H1 (cell line): ENCODE measurements around the gene NEURL2. TPM values are rescaled to one million over a fixed set of nuclear protein-coding genes. Genes with fewer than 3 reads are reported as not detected.

Source experiments
- CTCF ChIA-PET: fragments of 300-600 bp; sonication (Branson Sonifier 250); formaldehyde crosslinking; loops from one replicate; lab custom pipeline; 2021; ENCODE audit not compliant: partially characterized antibody; lab: Charles Lee
- POLR2A ChIA-PET: fragments of 300-600 bp; sonication (Branson Sonifier 250); formaldehyde crosslinking; loops from one replicate; lab custom pipeline; 2021; ENCODE audit warnings: inconsistent platforms; ENCODE audit not compliant: partially characterized antibody; lab: Charles Lee
- DNase-seq, 2 experiments: peaks; one replicate each; pipeline versions ENCODE4 v3.0.0 to v3.0.0-alpha.2; 2010 to 2022; ENCODE audit warnings: low spot score in 2 of 2, low read depth in 1 of 2, mixed read lengths in 1 of 2
- FAIRE-seq: peaks from 2 replicates; lab custom pipeline; 2011; peaks lifted over from hg19 to GRCh38; lab: Jason Lieb, UNC
- H2AFZ ChIP-seq: 2 replicates; pipeline ENCODE4 v1.8.1; 2012; ENCODE audit warnings: low read length, inconsistent platforms
- H2AK5ac ChIP-seq: 2 replicates; pipeline ENCODE4 v1.6.1; 2013; ENCODE audit warnings: low read depth, low read length
- H2BK120ac ChIP-seq: replicated peaks from 2 replicates; pipeline ENCODE3; 2013; ENCODE audit warnings: low read depth, low read length, inconsistent platforms
- H2BK12ac ChIP-seq: 2 replicates; pipeline ENCODE4 v1.6.1; 2013; ENCODE audit warnings: low read depth, low read length
- H2BK15ac ChIP-seq: 2 replicates; pipeline ENCODE4 v1.6.1; 2013; ENCODE audit warnings: low read length
- H2BK20ac ChIP-seq: 2 replicates; pipeline ENCODE4 v1.6.1; 2013; ENCODE audit warnings: low read length
- H2BK5ac ChIP-seq: 2 replicates; pipeline ENCODE4 v1.6.1; 2013; ENCODE audit warnings: low read depth, low read length
- H3K14ac ChIP-seq: 2 replicates; pipeline ENCODE4 v1.6.1; 2013; ENCODE audit warnings: inconsistent platforms; ENCODE audit not compliant: insufficient read length
- H3K18ac ChIP-seq: 2 replicates; pipeline ENCODE4 v1.6.1; 2013; ENCODE audit warnings: low read length; ENCODE audit errors: extremely low read depth
- H3K23ac ChIP-seq: 2 replicates; pipeline ENCODE4 v1.6.1; 2013; ENCODE audit warnings: inconsistent platforms; ENCODE audit not compliant: insufficient read length
- H3K23me2 ChIP-seq: 2 replicates; pipeline ENCODE4 v1.6.1; 2013; ENCODE audit warnings: low read depth, low read length
- H3K27ac ChIP-seq: 2 replicates; pipeline ENCODE4 v1.6.1; 2011; ENCODE audit warnings: low read depth, low read length, inconsistent platforms
- H3K27me3 ChIP-seq, 4 experiments: replicated peaks in 1 of 4; 1 replicate in 1 of 4; 2 replicates in 3 of 4; pipeline versions ENCODE4 v1.6.1 to v1.8.1; 2011 to 2013; ENCODE audit warnings: low read length in 3 of 4, mild to moderate bottlenecking in 3 of 4, inconsistent platforms in 2 of 4, mixed read lengths in 2 of 4, moderate library complexity in 1 of 4; ENCODE audit not compliant: control insufficient read depth in 3 of 4, insufficient read depth in 3 of 4; ENCODE audit errors: extremely low read depth in 1 of 4
- H3K36me3 ChIP-seq, 4 experiments: 2 replicates each; pipeline versions ENCODE4 v1.6.1 to v1.8.1; 2011 to 2013; ENCODE audit warnings: mild to moderate bottlenecking in 4 of 4, low read length in 3 of 4, moderate library complexity in 2 of 4, control low read depth in 1 of 4, inconsistent platforms in 1 of 4; ENCODE audit not compliant: insufficient read depth in 4 of 4, control insufficient read depth in 2 of 4
- H3K4ac ChIP-seq: replicated peaks from 2 replicates; pipeline ENCODE3; 2013; ENCODE audit warnings: low read length, low read depth, mixed read lengths, inconsistent platforms; ENCODE audit not compliant: insufficient read length
- H3K4me1 ChIP-seq, 4 experiments: replicated peaks in 1 of 4; 1 replicate in 1 of 4; 2 replicates in 3 of 4; pipeline versions ENCODE4 v1.6.1 to v1.8.1; 2011 to 2013; ENCODE audit warnings: low read length in 3 of 4, inconsistent platforms in 2 of 4, mixed read lengths in 1 of 4; ENCODE audit not compliant: insufficient read depth in 4 of 4, control insufficient read depth in 3 of 4
- H3K4me2 ChIP-seq, 2 experiments: 2 replicates each; pipeline versions ENCODE4 v1.6.1 to v1.8.1; 2011 to 2013; ENCODE audit warnings: low read depth in 2 of 2, low read length in 2 of 2, control low read depth in 1 of 2, inconsistent platforms in 1 of 2, mild to moderate bottlenecking in 1 of 2; ENCODE audit not compliant: insufficient read depth in 1 of 2
- H3K4me3 ChIP-seq, 4 experiments: fragments of 200-600, 300-600 bp in 1 of 4; sonication (generic), shearing (Covaris generic), sonication (Bioruptor Twin) in 1 of 4; 2 replicates each; pipeline versions ENCODE4 v1.5.1 to v1.8.1; 2011 to 2016; ENCODE audit warnings: low read length in 4 of 4, low read depth in 3 of 4, control low read depth in 2 of 4, inconsistent platforms in 2 of 4, mild to moderate bottlenecking in 2 of 4, mixed read lengths in 1 of 4, moderate library complexity in 1 of 4; ENCODE audit not compliant: insufficient read depth in 2 of 4; ENCODE audit errors: extremely low read depth in 1 of 4
- H3K56ac ChIP-seq: replicated peaks from 2 replicates; pipeline ENCODE3; 2013; ENCODE audit warnings: low read depth, mild to moderate bottlenecking, mixed read lengths, low read length, inconsistent platforms; ENCODE audit not compliant: insufficient read length
- H3K79me1 ChIP-seq: 2 replicates; pipeline ENCODE4 v1.6.1; 2013; ENCODE audit warnings: low read depth, low read length, control low read depth
- H3K79me2 ChIP-seq, 2 experiments: 2 replicates each; pipeline versions ENCODE4 v1.6.1 to v1.8.1; 2012 to 2013; ENCODE audit warnings: low read length in 2 of 2, mild to moderate bottlenecking in 2 of 2, inconsistent platforms in 1 of 2; ENCODE audit not compliant: insufficient read depth in 2 of 2, control insufficient read depth in 1 of 2
- H3K9ac ChIP-seq, 4 experiments: replicated peaks in 1 of 4; 1 replicate in 1 of 4; 2 replicates in 3 of 4; pipeline versions ENCODE4 v1.6.1 to v1.8.1; 2011 to 2013; ENCODE audit warnings: low read depth in 3 of 4, low read length in 3 of 4, control low read depth in 2 of 4, mild to moderate bottlenecking in 2 of 4, moderate library complexity in 2 of 4, inconsistent platforms in 1 of 4; ENCODE audit errors: extremely low read depth in 1 of 4
- H3K9me3 ChIP-seq, 2 experiments: 2 replicates each; pipeline versions ENCODE4 v1.6.1 to v1.8.1; 2012 to 2013; ENCODE audit warnings: mild to moderate bottlenecking in 2 of 2, moderate library complexity in 2 of 2, control low read depth in 1 of 2, inconsistent platforms in 1 of 2, low read depth in 1 of 2, low read length in 1 of 2, mixed read lengths in 1 of 2; ENCODE audit not compliant: insufficient read depth in 2 of 2
- H4K20me1 ChIP-seq, 2 experiments: replicated peaks in 1 of 2; 2 replicates each; pipeline versions ENCODE3 to v1.8.1; 2011 to 2013; ENCODE audit warnings: inconsistent platforms in 2 of 2, low read length in 2 of 2, mild to moderate bottlenecking in 1 of 2; ENCODE audit not compliant: insufficient read depth in 2 of 2, control insufficient read depth in 1 of 2
- H4K5ac ChIP-seq: 2 replicates; pipeline ENCODE4 v1.6.1; 2013; ENCODE audit warnings: low read length, low read depth, mixed read lengths, inconsistent platforms; ENCODE audit not compliant: insufficient read length
- H4K8ac ChIP-seq: 2 replicates; pipeline ENCODE4 v1.8.0; 2013; ENCODE audit warnings: mild to moderate bottlenecking, moderate library complexity, low read length, inconsistent platforms; ENCODE audit not compliant: insufficient read depth; ENCODE audit errors: extremely low read depth
- H4K91ac ChIP-seq: replicated peaks from 2 replicates; pipeline ENCODE3; 2013; ENCODE audit warnings: low read length, mixed read lengths, inconsistent platforms; ENCODE audit not compliant: insufficient read length
- CBX8 ChIP-seq: fragments of 300-800, 300-1000 bp; sonication (generic); IDR thresholded peaks from 2 replicates; pipeline ENCODE4 v1.7.1; 2016; ENCODE audit warnings: low read depth, low read length, borderline replicate concordance
- CHD2 ChIP-seq: IDR thresholded peaks from 2 replicates; pipeline ENCODE4 v1.6.1; 2012; ENCODE audit warnings: low read length, improper control_type of control experiment
- EGR1 ChIP-seq: IDR thresholded peaks from 2 replicates; pipeline ENCODE4 v1.6.1; 2011; ENCODE audit warnings: low read depth, low read length, borderline replicate concordance
- EZH2 ChIP-seq: fragments of 200-600 bp; sonication (generic); IDR thresholded peaks from 2 replicates; pipeline ENCODE4 v1.7.1; 2012; ENCODE audit warnings: low read depth, mild to moderate bottlenecking, moderate library complexity, low read length, inconsistent platforms; ENCODE audit not compliant: severe bottlenecking
- NANOG ChIP-seq: IDR thresholded peaks from 2 replicates; pipeline ENCODE4 v1.6.1; 2011; ENCODE audit warnings: low read length, low read depth, mild to moderate bottlenecking, inconsistent platforms; ENCODE audit not compliant: insufficient read depth, poor library complexity, severe bottlenecking
- POLR2AphosphoS5 ChIP-seq: IDR thresholded peaks from 2 replicates; pipeline ENCODE4 v1.6.1; 2011; ENCODE audit warnings: low read depth, low read length
- SP1 ChIP-seq: IDR thresholded peaks from 2 replicates; pipeline ENCODE4 v1.6.1; 2011; ENCODE audit warnings: low read depth, low read length
- TBP ChIP-seq: IDR thresholded peaks from 2 replicates; pipeline ENCODE4 v1.6.1; 2011; ENCODE audit warnings: low read depth, low read length, improper control_type of control experiment
- WGBS, 2 experiments: shearing (Covaris generic) in 1 of 2; methylation state at CpG; one replicate each; pipeline versions ENCODE4 v1.1.6 to v1.1.7; 2013 to 2015; ENCODE audit warnings: low lambda C conversion rate in 2 of 2, mixed read lengths in 2 of 2, inconsistent platforms in 1 of 2, low coverage in 1 of 2, missing lambda C conversion rate in 1 of 2; ENCODE audit not compliant: insufficient replicate concordance in 2 of 2, insufficient coverage in 1 of 2, insufficient read length in 1 of 2; ENCODE audit errors: extremely low coverage in 1 of 2, missing lambda C conversion rate in 1 of 2; 5-methylcytosine and 5-hydroxymethylcytosine counted together
- polyA plus RNA-seq, 7 experiments: library from polyadenylated mRNA; depleted of rRNA in 3 of 7; stranded (reverse) in 5 of 7; unstranded in 2 of 7; fragments of >200 nt in 5 of 7; fragments of 200-250 nt in 2 of 7; gene quantifications; 1 replicate in 5 of 7; 2 replicates in 1 of 7; 4 replicates in 1 of 7; pipeline versions ENCODE4 v1.2.1 to v1.2.3, GENCODE V29; 2011 to 2013; ENCODE audit warnings: missing spikeins in 2 of 7, mixed read lengths in 2 of 7
- total RNA-seq: library from RNA; stranded (reverse); fragmentation: NEBNext Ultra II Directional; extraction: Animal tissue kit (Norgen Biotek cat#: 25700); gene quantifications from 2 replicates; pipeline ENCODE4 v1.2.1, GENCODE V29; 2021

NEURL2 gene
- total and polyA plus RNA-seq, 2 of the 8 experiments (the other 6 are each of a cell fraction or from before 2014, with no cell fraction given): 6.9 TPM

DNA sequence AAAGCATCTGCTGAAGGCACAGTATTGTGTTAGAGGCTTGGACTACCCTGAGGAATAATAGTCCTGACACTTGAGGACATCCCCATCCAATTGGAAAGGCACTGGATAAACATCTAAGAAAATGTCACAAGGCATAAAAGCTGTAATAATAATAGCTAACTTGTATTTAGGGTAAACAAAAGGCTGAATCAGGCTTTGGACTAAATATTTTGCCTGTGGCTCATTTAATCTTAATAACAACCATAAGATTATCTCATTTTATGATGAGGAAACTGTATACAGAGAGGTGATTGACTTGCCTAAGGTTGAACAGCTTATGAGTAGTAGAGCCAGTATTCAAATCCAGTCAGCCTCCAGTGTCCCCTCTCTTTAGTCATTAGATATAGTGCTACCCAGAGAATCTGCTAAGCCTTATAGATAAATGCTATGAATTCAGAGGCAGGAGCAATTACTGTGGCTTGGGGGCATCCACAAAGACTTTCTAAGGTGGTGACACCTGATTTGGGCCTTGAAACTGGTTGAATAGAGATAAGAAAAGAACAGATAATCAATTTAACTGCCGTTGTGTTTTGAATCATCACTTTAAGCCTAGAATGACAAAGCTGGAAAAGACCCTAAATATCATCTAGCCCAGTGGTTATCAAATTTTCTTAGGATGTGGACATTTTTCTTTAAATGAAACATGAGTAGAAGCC, 17.5 kb downstream of the NEURL2 start:
- DNase-seq (no peak), FAIRE-seq (no peak)
- H3K27ac ChIP-seq: no peak overlapping the region
- H3K23me2 ChIP-seq: no peaks in the 10 kb centered on the region
- no peak overlapping the region for H3K9ac ChIP-seq
- no peak overlapping the region for H3K18ac ChIP-seq
- H2BK120ac ChIP-seq: no peak overlapping the region
- H3K79me1 ChIP-seq: no peaks in the 10 kb centered on the region
- H2AFZ ChIP-seq: no peak overlapping the region
- H3K36me3 ChIP-seq: peaks cover 0 to 9% (median 7%) of the 10 kb centered on the region in 4 experiments; a peak in 6 of 8 replicates
- H3K27me3 ChIP-seq: no peaks in the 10 kb centered on the region
- no peak for TF ChIP-seq NANOG
- TF ChIP-seq EGR1: no peak
- no peak for TF ChIP-seq CHD2
- TF ChIP-seq SP1: no peak
- no peak for TF ChIP-seq EZH2
- no peak for TF ChIP-seq POLR2AphosphoS5
- no peak for TF ChIP-seq TBP
- TF ChIP-seq CBX8: no peak
- H3K79me2 ChIP-seq: no peaks in the 10 kb centered on the region
- H2BK15ac ChIP-seq: no peak overlapping the region
- H4K91ac ChIP-seq: no peak overlapping the region
- WGBS, 2 experiments: 79% methylated on average over 1 of the region's 1 CpG; no CpG with 5 or more reads in 1 of the 2 experiments
- H3K4me3 ChIP-seq: no peak overlapping the region
- no peaks in the 10 kb centered on the region for H3K9me3 ChIP-seq
- H2BK5ac ChIP-seq: no peak overlapping the region
- no peak overlapping the region for H3K14ac ChIP-seq
- H3K4me2 ChIP-seq: no peak overlapping the region
- no peaks in the 10 kb centered on the region for H4K20me1 ChIP-seq
- H4K5ac ChIP-seq: no peak overlapping the region
- no peaks in the 10 kb centered on the region for H3K4me1 ChIP-seq
- ChIA-PET CTCF (interaction anchor here (1.0 to 1.8 kb wide), 3 partner anchors 16 to 96 kb away, joined by 3 to 5 read pairs (median 4); no protein-coding TSS in a partner anchor), POLR2A (interaction anchor here (1.0 to 8.1 kb wide), 6 partner anchors 7 to 61 kb away, joined by 3 to 39 read pairs (median 4); partner anchors contain the start of genes ACOT8, UBE2C, ZSWIM1 and ZSWIM3)
- no peak overlapping the region for H2BK12ac ChIP-seq
- H3K4ac ChIP-seq: no peak overlapping the region
- H2AK5ac ChIP-seq: no peak overlapping the region
- no peak overlapping the region for H2BK20ac ChIP-seq
- H3K23ac ChIP-seq: no peak overlapping the region
- H4K8ac ChIP-seq: no peak overlapping the region
- no peak overlapping the region for H3K56ac ChIP-seq
